GM19328 (cell line): Measurements from ENCODE around the gene ZNF282.

Source experiments
- ATAC-seq: cut with Tn5 transposase; IDR thresholded peaks from one replicate; pipeline ENCODE4 v1.9.1; 2021; ENCODE audit warnings: mild to moderate bottlenecking, moderate library complexity; ENCODE audit not compliant: unreplicated experiment

Gene ZNF282

GRCh38 chr7:149195180-149196150 lies at the start of gene ZNF282:
Gene ZNF282 (plus strand): TSS chr7:149195546. CDS start chr7:149195590, 44 bp downstream.
- peak; percentile 87 for ATAC-seq

- ATAC-seq: peak; percentile 65
Observed at GRCh38 chr7:149147072-149147751, 48.1 kb upstream of the ZNF282 start, which contains the start of gene ZNF398. Gene ZNF398 (plus strand): TSS chr7:149147453. CDS start chr7:149147743, 290 bp downstream.

- ATAC-seq: peak; percentile 19
Observed at GRCh38 chr7:149147752-149148653, 47.3 kb upstream of the ZNF282 start.

GRCh38 chr7:149150981-149151380 lies 44.4 kb upstream of the ZNF282 start:
- no peak for ATAC-seq

GRCh38 chr7:149153346-149153745 lies 42.0 kb upstream of the ZNF282 start:
- ATAC-seq: no peak

- no peak for ATAC-seq
Observed at GRCh38 chr7:149154056-149154455, 41.3 kb upstream of the ZNF282 start.

GRCh38 chr7:149156898-149157297 lies 38.4 kb upstream of the ZNF282 start:
- ATAC-seq: no peak

- ATAC-seq: no peak
Observed at GRCh38 chr7:149161241-149161848, 34.0 kb upstream of the ZNF282 start.

- ATAC-seq: no peak
Observed at GRCh38 chr7:149166142-149166541, 29.2 kb upstream of the ZNF282 start.

GRCh38 chr7:149166630-149167352 lies 28.6 kb upstream of the ZNF282 start:
- ATAC-seq: no peak

- ATAC-seq: no peak
Observed at GRCh38 chr7:149171892-149172533, 23.3 kb upstream of the ZNF282 start.

GRCh38 chr7:149172534-149172920 lies 22.8 kb upstream of the ZNF282 start:
- ATAC-seq: no peak

GRCh38 chr7:149175150-149175549 lies 20.2 kb upstream of the ZNF282 start:
- ATAC-seq: no peak

GRCh38 chr7:149179241-149179640 lies 16.1 kb upstream of the ZNF282 start:
- ATAC-seq: no peak

GRCh38 chr7:149180722-149181449 lies 14.5 kb upstream of the ZNF282 start:
- ATAC-seq: no peak

- no peak for ATAC-seq
Observed at GRCh38 chr7:149181450-149181790, 13.9 kb upstream of the ZNF282 start.

- ATAC-seq: no peak
Observed at GRCh38 chr7:149184274-149184673, 11.1 kb upstream of the ZNF282 start.

- ATAC-seq: no peak
Observed at GRCh38 chr7:149188213-149188612, 7.1 kb upstream of the ZNF282 start.
